Measurements from ENCODE around the gene SPAG4.

The SPAG4 gene

GRCh38 chr20:35603695-35604448 is 11.8 kb upstream of the SPAG4 start:
- Histone ChIP-seq H3K27ac (ENCODE audit: insufficient read depth in 1 of 2, low read depth in 1 of 2, low read length in 2 of 2, poor library complexity in 1 of 2, severe bottlenecking in 2 of 2) (no peak overlapping the region), H3K27me3 (replicated peaks in 2 of 5; ENCODE audit: control insufficient read depth in 4 of 5, insufficient read depth in 5 of 5, low read length in 4 of 5) (peaks cover 0 to 44% (median 24%) of the 10 kb centered on the region in 5 experiments), H3K36me3 (ENCODE audit: control insufficient read depth in 4 of 4, insufficient read depth in 4 of 4, low read length in 3 of 4) (no peaks in the 10 kb centered on the region), H3K4me1 (ENCODE audit: control extremely low read depth in 1 of 4, control insufficient read depth in 4 of 4, insufficient read depth in 4 of 4, low read length in 3 of 4) (peaks cover 0 to 19% (median 18%) of the 10 kb centered on the region in 4 experiments), H3K4me3 (ENCODE audit: control insufficient read depth in 1 of 7, extremely low read depth in 1 of 7, insufficient read depth in 4 of 7, low read depth in 2 of 7, low read length in 6 of 7) (no peak overlapping the region), H3K9me3 (ENCODE audit: control extremely low read depth in 1 of 5, control insufficient read depth in 4 of 5, insufficient read depth in 2 of 5, low read depth in 1 of 5, low read length in 4 of 5) (no peaks in the 10 kb centered on the region)
- POLR2A ChIA-PET: interaction anchor here (0.5 to 0.6 kb wide), 2 partner anchors 9 to 14 kb away, joined by 3 read pairs; no protein-coding TSS in a partner anchor
- 94% methylated on average over 9 of the region's 11 CpGs for WGBS (ENCODE audit: insufficient coverage)
- no peak for DNase-seq
- CTCF ChIA-PET: interaction anchor here (0.6 to 2.9 kb wide), 12 partner anchors 10 to 198 kb away, joined by 3 to 17 read pairs (median 4); partner anchors contain the start of gene SPAG4

DNA sequence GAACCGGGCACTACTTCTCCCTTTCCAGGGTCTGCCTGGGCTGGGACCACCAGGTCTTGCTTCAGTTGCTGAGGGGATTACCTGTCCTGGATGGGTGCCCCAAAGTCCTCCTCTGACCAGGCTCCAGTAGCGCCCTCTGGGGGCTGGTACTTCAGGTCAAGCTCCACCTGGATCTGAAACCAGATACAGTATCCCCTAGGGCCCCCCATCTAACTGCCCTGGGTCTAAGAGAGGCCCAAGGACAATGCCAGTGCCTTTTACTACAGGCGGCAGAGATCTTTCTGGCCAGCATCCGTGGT is 11.2 kb upstream of the SPAG4 start:
- WGBS (ENCODE audit: insufficient coverage): 82% methylated on average over 3 of the region's 4 CpGs
- peaks cover 0 to 39% (median 21%) of the 10 kb centered on the region in 5 experiments for H3K27me3 ChIP-seq (replicated peaks in 2 of 5; ENCODE audit: control insufficient read depth in 4 of 5, insufficient read depth in 5 of 5, low read length in 4 of 5)
- DNase-seq: peak in 1 of 3 donors; percentile 21
- no peak overlapping the region for H3K27ac ChIP-seq (ENCODE audit: insufficient read depth in 1 of 2, low read depth in 1 of 2, low read length in 2 of 2, poor library complexity in 1 of 2, severe bottlenecking in 2 of 2)
- H3K4me1 ChIP-seq (ENCODE audit: control extremely low read depth in 1 of 4, control insufficient read depth in 4 of 4, insufficient read depth in 4 of 4, low read length in 3 of 4): peaks cover 0 to 19% (median 18%) of the 10 kb centered on the region in 4 experiments
- no peaks in the 10 kb centered on the region for H3K36me3 ChIP-seq (ENCODE audit: control insufficient read depth in 4 of 4, insufficient read depth in 4 of 4, low read length in 3 of 4)
- H3K9me3 ChIP-seq (ENCODE audit: control extremely low read depth in 1 of 5, control insufficient read depth in 4 of 5, insufficient read depth in 2 of 5, low read depth in 1 of 5, low read length in 4 of 5): no peaks in the 10 kb centered on the region
- CTCF ChIA-PET: interaction anchor here (0.9 to 2.9 kb wide), 8 partner anchors 8 to 94 kb away, joined by 3 to 17 read pairs (median 4); partner anchors contain the start of gene SPAG4
- H3K4me3 ChIP-seq (ENCODE audit: control insufficient read depth in 1 of 7, extremely low read depth in 1 of 7, insufficient read depth in 4 of 7, low read depth in 2 of 7, low read length in 6 of 7): no peak overlapping the region
- POLR2A ChIA-PET: interaction anchor here (0.5 to 0.6 kb wide), 2 partner anchors 8 to 13 kb away, joined by 3 read pairs; no protein-coding TSS in a partner anchor

DNA sequence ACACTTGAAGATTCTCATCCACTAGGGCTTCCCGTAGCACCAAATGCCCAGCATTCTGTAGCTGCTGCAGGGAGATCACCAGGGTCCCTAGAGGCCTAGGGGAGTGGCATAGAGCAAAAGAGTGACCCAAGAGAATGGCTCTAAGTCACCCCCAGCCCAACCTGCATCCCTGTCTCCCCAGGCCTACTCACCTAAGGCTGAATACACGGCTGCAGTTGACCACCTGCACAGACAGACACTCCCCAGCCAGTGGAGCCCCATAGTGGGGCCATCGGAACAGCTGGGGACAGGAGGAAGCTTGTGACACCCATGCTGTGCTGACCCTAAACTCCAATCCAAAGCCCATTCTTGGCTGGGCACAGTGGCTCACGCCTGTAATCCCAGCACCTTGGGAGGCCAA is 9.5 kb upstream of the SPAG4 start:
- CTCF ChIA-PET: interaction anchor here (1.1 to 2.9 kb wide), 3 partner anchors 13 to 55 kb away, joined by 3 to 17 read pairs (median 4); no protein-coding TSS in a partner anchor
- no peaks in the 10 kb centered on the region for H3K36me3 ChIP-seq (ENCODE audit: control insufficient read depth in 4 of 4, insufficient read depth in 4 of 4, low read length in 3 of 4)
- H3K27me3 ChIP-seq (replicated peaks in 2 of 5; ENCODE audit: control insufficient read depth in 4 of 5, insufficient read depth in 5 of 5, low read length in 4 of 5): peaks cover 0 to 22% (median 9%) of the 10 kb centered on the region in 5 experiments
- peaks cover 0 to 13% (median 11%) of the 10 kb centered on the region in 4 experiments for H3K4me1 ChIP-seq (ENCODE audit: control extremely low read depth in 1 of 4, control insufficient read depth in 4 of 4, insufficient read depth in 4 of 4, low read length in 3 of 4)
- H3K4me3 ChIP-seq (ENCODE audit: control insufficient read depth in 1 of 7, extremely low read depth in 1 of 7, insufficient read depth in 4 of 7, low read depth in 2 of 7, low read length in 6 of 7): no peak overlapping the region
- 91% methylated on average over 3 of the region's 4 CpGs for WGBS (ENCODE audit: insufficient coverage)
- POLR2A ChIA-PET: no interaction called here
- H3K9me3 ChIP-seq (ENCODE audit: control extremely low read depth in 1 of 5, control insufficient read depth in 4 of 5, insufficient read depth in 2 of 5, low read depth in 1 of 5, low read length in 4 of 5): no peaks in the 10 kb centered on the region
- DNase-seq: no peak
- no peak overlapping the region for H3K27ac ChIP-seq (ENCODE audit: insufficient read depth in 1 of 2, low read depth in 1 of 2, low read length in 2 of 2, poor library complexity in 1 of 2, severe bottlenecking in 2 of 2)

DNA sequence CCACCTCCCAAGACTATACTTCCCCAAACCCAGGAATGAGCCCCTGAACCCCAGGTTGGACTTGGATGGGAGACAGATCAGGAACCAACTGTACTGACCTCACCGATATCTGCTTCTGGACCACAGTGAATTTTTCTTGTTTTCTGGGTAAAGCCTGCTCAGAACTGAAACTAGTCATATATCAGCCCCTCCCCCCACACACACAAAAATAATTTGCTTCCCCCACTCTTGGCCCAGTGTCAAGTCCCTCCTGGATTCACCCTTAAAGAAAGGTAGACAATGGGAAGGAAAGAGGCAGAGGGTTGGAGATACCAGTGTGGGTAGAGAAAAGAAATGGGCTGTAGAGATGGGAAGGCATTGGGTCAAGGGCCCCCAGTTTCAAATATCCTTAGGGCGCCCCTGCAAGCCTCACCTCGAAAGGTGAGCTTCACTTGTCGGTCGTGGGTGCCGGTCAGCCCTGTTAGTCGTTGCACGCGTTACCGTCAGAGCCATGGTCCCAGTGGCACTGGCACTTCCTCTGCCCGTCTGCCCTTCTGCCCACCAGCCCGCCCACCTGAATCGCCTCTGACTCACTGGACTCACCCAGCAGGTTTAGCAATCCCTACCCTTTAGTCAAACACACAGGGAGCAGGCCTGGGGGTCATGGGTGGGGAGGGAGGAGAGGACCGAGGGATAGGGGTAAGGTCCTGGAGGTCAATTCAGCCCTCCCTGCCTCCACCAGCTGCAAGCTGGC is 8.5 kb upstream of the SPAG4 start:
- Histone ChIP-seq H3K27ac (ENCODE audit: insufficient read depth in 1 of 2, low read depth in 1 of 2, low read length in 2 of 2, poor library complexity in 1 of 2, severe bottlenecking in 2 of 2) (no peak overlapping the region), H3K9me3 (ENCODE audit: control extremely low read depth in 1 of 5, control insufficient read depth in 4 of 5, insufficient read depth in 2 of 5, low read depth in 1 of 5, low read length in 4 of 5) (no peaks in the 10 kb centered on the region), H3K27me3 (replicated peaks in 2 of 5; ENCODE audit: control insufficient read depth in 4 of 5, insufficient read depth in 5 of 5, low read length in 4 of 5) (peaks cover 0 to 11% (median 4%) of the 10 kb centered on the region in 5 experiments), H3K36me3 (ENCODE audit: control insufficient read depth in 4 of 4, insufficient read depth in 4 of 4, low read length in 3 of 4) (no peaks in the 10 kb centered on the region), H3K4me3 (ENCODE audit: control insufficient read depth in 1 of 7, extremely low read depth in 1 of 7, insufficient read depth in 4 of 7, low read depth in 2 of 7, low read length in 6 of 7) (no peak overlapping the region), H3K4me1 (ENCODE audit: control extremely low read depth in 1 of 4, control insufficient read depth in 4 of 4, insufficient read depth in 4 of 4, low read length in 3 of 4) (peaks cover 0 to 3% (median 1%) of the 10 kb centered on the region in 4 experiments)
- POLR2A ChIA-PET: no interaction called here
- CTCF ChIA-PET: interaction anchor here (0.7 to 2.9 kb wide), 4 partner anchors 12 to 56 kb away, joined by 3 to 17 read pairs (median 4); no protein-coding TSS in a partner anchor
- peak in 1 of 3 donors; percentile 15 for DNase-seq
- 95% methylated on average over 7 of the region's 14 CpGs for WGBS (ENCODE audit: insufficient coverage)

DNA sequence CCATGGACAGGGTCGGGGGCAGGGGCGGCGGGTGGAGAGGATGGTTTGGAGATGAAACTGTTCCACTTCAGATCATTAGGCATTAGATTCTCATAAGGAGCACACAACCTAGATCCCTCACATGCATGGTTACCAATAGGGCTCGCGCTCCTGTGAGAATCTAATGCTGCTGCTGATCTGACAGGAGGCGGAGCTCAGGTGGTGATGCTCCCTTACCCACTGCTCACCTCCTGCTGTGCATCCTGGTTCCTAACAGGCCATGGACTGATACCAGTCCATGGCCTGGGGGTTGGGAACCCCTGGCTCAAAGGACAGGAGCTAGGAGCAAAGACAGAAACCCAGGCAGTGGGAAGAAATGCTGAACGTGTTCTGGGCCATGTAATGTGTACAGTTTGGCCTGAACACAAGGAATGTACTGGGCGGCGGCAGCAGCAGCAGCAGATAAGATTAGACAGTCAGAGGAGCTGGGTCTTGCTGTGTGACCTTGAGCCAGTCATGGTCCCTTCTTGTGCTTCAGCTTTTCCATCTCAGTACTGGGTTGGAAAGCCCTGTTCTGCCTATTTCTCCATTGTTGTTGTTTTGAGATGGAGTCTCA is 4.7 kb upstream of the SPAG4 start:
- H3K36me3 ChIP-seq (ENCODE audit: control insufficient read depth in 4 of 4, insufficient read depth in 4 of 4, low read length in 3 of 4): no peaks in the 10 kb centered on the region
- WGBS (ENCODE audit: insufficient coverage): 100% methylated on average over 4 of the region's 9 CpGs
- H3K4me3 ChIP-seq (ENCODE audit: control insufficient read depth in 1 of 7, extremely low read depth in 1 of 7, insufficient read depth in 4 of 7, low read depth in 2 of 7, low read length in 6 of 7): no peak overlapping the region
- no peak overlapping the region for H3K27ac ChIP-seq (ENCODE audit: insufficient read depth in 1 of 2, low read depth in 1 of 2, low read length in 2 of 2, poor library complexity in 1 of 2, severe bottlenecking in 2 of 2)
- no peaks in the 10 kb centered on the region for H3K9me3 ChIP-seq (ENCODE audit: control extremely low read depth in 1 of 5, control insufficient read depth in 4 of 5, insufficient read depth in 2 of 5, low read depth in 1 of 5, low read length in 4 of 5)
- POLR2A ChIA-PET: no interaction called here
- no peak for DNase-seq
- H3K27me3 ChIP-seq (replicated peaks in 2 of 5; ENCODE audit: control insufficient read depth in 4 of 5, insufficient read depth in 5 of 5, low read length in 4 of 5): no peaks in the 10 kb centered on the region
- CTCF ChIA-PET: interaction anchor here (0.7 kb wide), 2 partner anchors 52 to 303 kb away, joined by 3 read pairs; no protein-coding TSS in a partner anchor
- H3K4me1 ChIP-seq (ENCODE audit: control extremely low read depth in 1 of 4, control insufficient read depth in 4 of 4, insufficient read depth in 4 of 4, low read length in 3 of 4): peaks cover 0 to 9% (median 6%) of the 10 kb centered on the region in 4 experiments

GRCh38 chr20:35611482-35611881 is 4.1 kb upstream of the SPAG4 start:
- POLR2A ChIA-PET: no interaction called here
- H3K4me1 ChIP-seq (ENCODE audit: control extremely low read depth in 1 of 4, control insufficient read depth in 4 of 4, insufficient read depth in 4 of 4, low read length in 3 of 4): peaks cover 0 to 11% (median 7%) of the 10 kb centered on the region in 4 experiments
- no peaks in the 10 kb centered on the region for H3K9me3 ChIP-seq (ENCODE audit: control extremely low read depth in 1 of 5, control insufficient read depth in 4 of 5, insufficient read depth in 2 of 5, low read depth in 1 of 5, low read length in 4 of 5)
- CTCF ChIA-PET: interaction anchor here (0.7 kb wide), 1 partner anchor 53 kb away, joined by 3 read pairs; no protein-coding TSS in a partner anchor
- no peak overlapping the region for H3K27ac ChIP-seq (ENCODE audit: insufficient read depth in 1 of 2, low read depth in 1 of 2, low read length in 2 of 2, poor library complexity in 1 of 2, severe bottlenecking in 2 of 2)
- no peak overlapping the region for H3K4me3 ChIP-seq (ENCODE audit: control insufficient read depth in 1 of 7, extremely low read depth in 1 of 7, insufficient read depth in 4 of 7, low read depth in 2 of 7, low read length in 6 of 7)
- no peaks in the 10 kb centered on the region for H3K36me3 ChIP-seq (ENCODE audit: control insufficient read depth in 4 of 4, insufficient read depth in 4 of 4, low read length in 3 of 4)
- WGBS (ENCODE audit: insufficient coverage): no CpG with 5 or more reads among the region's 2 CpGs
- no peak for DNase-seq
- H3K27me3 ChIP-seq (replicated peaks in 2 of 5; ENCODE audit: control insufficient read depth in 4 of 5, insufficient read depth in 5 of 5, low read length in 4 of 5): no peaks in the 10 kb centered on the region

All from common myeloid progenitor, CD34-positive (primary cell).